GM12873 (cell line): ENCODE measurements around the gene PLCB1.

Source experiments
- TF ChIP-seq, protein P1 (sequence below): IDR thresholded peaks from 2 replicates; pipeline ENCODE4 v1.5.1; 2012; ENCODE audit warnings: low read depth, mild to moderate bottlenecking, moderate library complexity, low read length, control low read depth; ENCODE audit not compliant: insufficient read depth; ENCODE audit errors: missing control alignments

The PLCB1 gene

DNA sequence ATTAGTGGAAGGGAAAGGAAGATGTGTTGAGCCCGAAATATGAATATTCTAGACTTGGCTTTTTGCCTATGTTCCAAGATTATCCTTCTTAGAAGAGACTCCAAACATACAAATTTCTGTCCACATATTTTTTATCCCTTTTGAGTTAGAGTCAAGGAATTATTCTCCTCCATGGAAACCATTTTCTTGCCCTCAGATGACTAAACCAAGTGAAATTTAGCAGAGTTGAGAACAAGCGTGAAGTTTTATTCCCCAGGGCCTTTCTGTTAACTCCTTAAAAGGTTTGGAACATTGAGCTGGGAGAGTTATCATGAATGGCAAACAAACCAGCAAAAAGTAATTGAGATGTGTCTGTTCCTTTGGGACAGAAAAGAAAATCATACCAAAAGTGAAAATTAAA is 650.7 kb downstream of the PLCB1 start:
- TF ChIP-seq, protein P1, sequence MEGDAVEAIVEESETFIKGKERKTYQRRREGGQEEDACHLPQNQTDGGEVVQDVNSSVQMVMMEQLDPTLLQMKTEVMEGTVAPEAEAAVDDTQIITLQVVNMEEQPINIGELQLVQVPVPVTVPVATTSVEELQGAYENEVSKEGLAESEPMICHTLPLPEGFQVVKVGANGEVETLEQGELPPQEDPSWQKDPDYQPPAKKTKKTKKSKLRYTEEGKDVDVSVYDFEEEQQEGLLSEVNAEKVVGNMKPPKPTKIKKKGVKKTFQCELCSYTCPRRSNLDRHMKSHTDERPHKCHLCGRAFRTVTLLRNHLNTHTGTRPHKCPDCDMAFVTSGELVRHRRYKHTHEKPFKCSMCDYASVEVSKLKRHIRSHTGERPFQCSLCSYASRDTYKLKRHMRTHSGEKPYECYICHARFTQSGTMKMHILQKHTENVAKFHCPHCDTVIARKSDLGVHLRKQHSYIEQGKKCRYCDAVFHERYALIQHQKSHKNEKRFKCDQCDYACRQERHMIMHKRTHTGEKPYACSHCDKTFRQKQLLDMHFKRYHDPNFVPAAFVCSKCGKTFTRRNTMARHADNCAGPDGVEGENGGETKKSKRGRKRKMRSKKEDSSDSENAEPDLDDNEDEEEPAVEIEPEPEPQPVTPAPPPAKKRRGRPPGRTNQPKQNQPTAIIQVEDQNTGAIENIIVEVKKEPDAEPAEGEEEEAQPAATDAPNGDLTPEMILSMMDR: no peak

GRCh38 chr20:8783734-8784133 is 651.7 kb downstream of the PLCB1 start:
- TF ChIP-seq, protein P1: no peak

DNA sequence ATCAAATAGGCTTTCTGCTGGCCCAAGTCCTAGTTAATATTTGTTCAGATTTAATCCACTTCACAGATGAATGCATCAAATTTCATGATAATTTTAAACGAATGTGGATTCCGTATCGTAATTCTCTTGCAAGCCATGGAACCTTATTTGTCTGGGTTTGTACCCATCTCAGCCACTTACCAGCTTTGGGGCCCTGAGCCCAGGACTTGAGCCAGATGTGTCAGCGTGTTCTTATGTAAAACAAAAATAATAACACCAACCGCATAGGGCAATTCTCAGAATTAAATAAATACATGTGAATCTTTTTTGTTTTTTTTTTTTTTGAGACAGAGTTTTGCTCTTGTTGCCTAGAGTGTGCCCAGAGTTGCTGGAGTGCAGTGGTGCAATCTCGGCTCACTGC is 654.3 kb downstream of the PLCB1 start:
- TF ChIP-seq, protein P1: no peak

GRCh38 chr20:8787090-8787489 is 655.0 kb downstream of the PLCB1 start:
- TF ChIP-seq, protein P1: no peak

- TF ChIP-seq, protein P1: no peak
These were observed 656.2 kb downstream of the PLCB1 start for GRCh38 chr20:8788275-8788674.

DNA sequence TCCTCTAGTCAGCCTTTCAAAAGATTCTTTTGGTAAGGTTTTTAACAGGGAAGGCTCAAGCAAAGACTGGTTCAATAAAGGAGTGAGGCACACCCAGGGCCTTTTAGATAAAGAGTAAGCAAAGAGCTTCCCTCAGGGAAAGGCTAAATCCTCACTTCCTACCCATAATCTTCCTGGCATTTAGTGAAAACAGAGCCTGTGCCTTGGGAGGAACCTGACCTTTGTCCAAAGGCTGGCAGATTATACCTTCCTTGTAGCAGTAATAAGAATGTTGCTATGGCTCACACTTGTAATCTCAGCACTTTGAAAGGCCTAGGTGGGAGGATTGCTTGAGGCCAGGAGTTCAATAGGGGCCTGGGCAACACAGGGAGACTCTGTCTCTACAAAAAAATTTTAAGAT is 656.8 kb downstream of the PLCB1 start:
- TF ChIP-seq, protein P1: no peak

DNA sequence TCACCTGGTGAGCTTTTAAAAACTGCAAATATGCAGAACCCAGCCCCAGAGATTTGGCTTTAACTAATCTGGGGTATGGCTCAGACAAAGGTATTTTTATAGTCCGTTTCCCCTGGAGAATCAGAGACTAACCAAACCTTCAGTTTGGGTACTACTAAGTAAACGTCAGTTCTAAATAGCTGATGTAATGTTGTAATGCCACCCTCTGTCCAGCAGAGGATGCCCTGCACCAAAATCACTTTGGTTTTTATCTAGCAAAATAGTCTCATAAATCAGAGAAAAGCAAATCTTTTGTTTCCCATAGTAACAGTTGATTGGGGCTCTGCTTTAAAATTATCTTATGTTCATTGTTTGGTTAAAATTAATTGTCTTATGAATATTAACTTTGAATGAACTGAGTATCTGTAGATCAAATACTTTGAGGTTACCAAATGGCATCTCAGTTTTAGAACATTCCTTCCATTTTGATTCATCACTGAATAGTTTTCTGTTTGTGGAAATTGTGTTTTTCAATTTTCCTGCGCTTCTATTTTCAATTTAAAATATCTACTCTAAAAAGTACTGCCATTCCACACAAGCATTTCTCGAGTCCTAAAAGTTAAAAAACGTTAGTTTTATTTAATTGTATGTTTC is 658.5 kb downstream of the PLCB1 start:
- TF ChIP-seq, protein P1: peak; percentile 95
